ENCODE data around the gene GHRH.

The GHRH gene

GRCh38 chr20:37238935-37239451 lies 22.6 kb downstream of the GHRH start:
- ATAC-seq (ENCODE audit: low read depth): no peak
- Histone ChIP-seq H3K4me1 (ENCODE audit: insufficient read depth, poor library complexity, severe bottlenecking) (no peaks in the 10 kb centered on the region), H3K27me3 (ENCODE audit: insufficient read depth, poor library complexity, severe bottlenecking) (no peaks in the 10 kb centered on the region), H3K27ac (ENCODE audit: poor library complexity, severe bottlenecking) (no peak overlapping the region), H3K36me3 (ENCODE audit: low read depth) (peaks cover 97% of the 10 kb centered on the region), H3K9me3 (ENCODE audit: severe bottlenecking) (no peaks in the 10 kb centered on the region), H3K4me3 (ENCODE audit: severe bottlenecking) (no peak overlapping the region)
- TF ChIP-seq, protein P1, sequence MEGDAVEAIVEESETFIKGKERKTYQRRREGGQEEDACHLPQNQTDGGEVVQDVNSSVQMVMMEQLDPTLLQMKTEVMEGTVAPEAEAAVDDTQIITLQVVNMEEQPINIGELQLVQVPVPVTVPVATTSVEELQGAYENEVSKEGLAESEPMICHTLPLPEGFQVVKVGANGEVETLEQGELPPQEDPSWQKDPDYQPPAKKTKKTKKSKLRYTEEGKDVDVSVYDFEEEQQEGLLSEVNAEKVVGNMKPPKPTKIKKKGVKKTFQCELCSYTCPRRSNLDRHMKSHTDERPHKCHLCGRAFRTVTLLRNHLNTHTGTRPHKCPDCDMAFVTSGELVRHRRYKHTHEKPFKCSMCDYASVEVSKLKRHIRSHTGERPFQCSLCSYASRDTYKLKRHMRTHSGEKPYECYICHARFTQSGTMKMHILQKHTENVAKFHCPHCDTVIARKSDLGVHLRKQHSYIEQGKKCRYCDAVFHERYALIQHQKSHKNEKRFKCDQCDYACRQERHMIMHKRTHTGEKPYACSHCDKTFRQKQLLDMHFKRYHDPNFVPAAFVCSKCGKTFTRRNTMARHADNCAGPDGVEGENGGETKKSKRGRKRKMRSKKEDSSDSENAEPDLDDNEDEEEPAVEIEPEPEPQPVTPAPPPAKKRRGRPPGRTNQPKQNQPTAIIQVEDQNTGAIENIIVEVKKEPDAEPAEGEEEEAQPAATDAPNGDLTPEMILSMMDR (IDR thresholded peaks at IDR 0.05; ENCODE audit: poor library complexity, severe bottlenecking): no peak
- peak; percentile 45 for DNase-seq (ENCODE audit: low spot score)

DNA sequence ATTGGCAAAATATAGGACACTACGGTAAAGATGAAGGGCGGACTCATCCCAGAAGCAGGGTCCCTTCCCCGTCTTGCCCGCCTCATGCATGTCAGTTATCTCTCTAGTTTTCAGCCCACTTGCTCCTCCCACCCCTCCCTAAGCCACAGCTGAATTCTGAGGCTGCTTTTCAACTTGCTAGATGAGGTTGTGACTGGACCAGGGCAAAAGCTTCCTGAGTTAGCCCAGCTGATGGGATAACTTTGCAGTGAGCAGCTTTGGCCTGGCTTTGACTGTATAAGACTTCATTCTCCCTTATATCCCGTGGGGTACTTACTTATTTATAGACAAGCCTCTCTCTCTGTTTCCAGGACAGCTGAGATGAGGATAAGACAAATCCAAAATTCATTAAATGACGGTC lies 23.2 kb downstream of the GHRH start:
- Histone ChIP-seq H3K27ac (ENCODE audit: poor library complexity, severe bottlenecking) (no peak overlapping the region), H3K4me1 (ENCODE audit: insufficient read depth, poor library complexity, severe bottlenecking) (no peaks in the 10 kb centered on the region), H3K27me3 (ENCODE audit: insufficient read depth, poor library complexity, severe bottlenecking) (no peaks in the 10 kb centered on the region), H3K4me3 (ENCODE audit: severe bottlenecking) (no peak overlapping the region), H3K9me3 (ENCODE audit: severe bottlenecking) (no peaks in the 10 kb centered on the region), H3K36me3 (ENCODE audit: low read depth) (peaks cover 100% of the 10 kb centered on the region)
- DNase-seq (ENCODE audit: low spot score): peak; percentile 58
- ATAC-seq (ENCODE audit: low read depth): no peak
- TF ChIP-seq, protein P1 (IDR thresholded peaks at IDR 0.05; ENCODE audit: poor library complexity, severe bottlenecking): no peak

- no peaks in the 10 kb centered on the region for H3K9me3 ChIP-seq (ENCODE audit: severe bottlenecking)
- H3K27ac ChIP-seq (ENCODE audit: poor library complexity, severe bottlenecking): no peak overlapping the region
- peak; percentile 57 for DNase-seq (ENCODE audit: low spot score)
- no peak for ATAC-seq (ENCODE audit: low read depth)
- H3K4me1 ChIP-seq (ENCODE audit: insufficient read depth, poor library complexity, severe bottlenecking): no peaks in the 10 kb centered on the region
- H3K36me3 ChIP-seq (ENCODE audit: low read depth): peaks cover 100% of the 10 kb centered on the region
- no peak overlapping the region for H3K4me3 ChIP-seq (ENCODE audit: severe bottlenecking)
- no peaks in the 10 kb centered on the region for H3K27me3 ChIP-seq (ENCODE audit: insufficient read depth, poor library complexity, severe bottlenecking)
- TF ChIP-seq, protein P1 (IDR thresholded peaks at IDR 0.05; ENCODE audit: poor library complexity, severe bottlenecking): no peak
These were observed 24.0 kb downstream of the GHRH start for GRCh38 chr20:37237656-37238055.

- H3K27me3 ChIP-seq (ENCODE audit: insufficient read depth, poor library complexity, severe bottlenecking): no peaks in the 10 kb centered on the region
- TF ChIP-seq, protein P1 (IDR thresholded peaks at IDR 0.05; ENCODE audit: poor library complexity, severe bottlenecking): no peak
- ATAC-seq (ENCODE audit: low read depth) (no peak), DNase-seq (ENCODE audit: low spot score) (peak; percentile 65)
- H3K4me1 ChIP-seq (ENCODE audit: insufficient read depth, poor library complexity, severe bottlenecking): no peaks in the 10 kb centered on the region
- H3K4me3 ChIP-seq (ENCODE audit: severe bottlenecking): no peak overlapping the region
- H3K9me3 ChIP-seq (ENCODE audit: severe bottlenecking): no peaks in the 10 kb centered on the region
- H3K36me3 ChIP-seq (ENCODE audit: low read depth): peaks cover 100% of the 10 kb centered on the region
- H3K27ac ChIP-seq (ENCODE audit: poor library complexity, severe bottlenecking): no peak overlapping the region
These were observed 25.2 kb downstream of the GHRH start for GRCh38 chr20:37236462-37236861.

- TF ChIP-seq, protein P1 (IDR thresholded peaks at IDR 0.05; ENCODE audit: poor library complexity, severe bottlenecking): no peak
- Histone ChIP-seq H3K4me3 (ENCODE audit: severe bottlenecking) (no peak overlapping the region), H3K9me3 (ENCODE audit: severe bottlenecking) (no peaks in the 10 kb centered on the region), H3K36me3 (ENCODE audit: low read depth) (peaks cover 100% of the 10 kb centered on the region), H3K27ac (ENCODE audit: poor library complexity, severe bottlenecking) (no peak overlapping the region), H3K4me1 (ENCODE audit: insufficient read depth, poor library complexity, severe bottlenecking) (no peaks in the 10 kb centered on the region), H3K27me3 (ENCODE audit: insufficient read depth, poor library complexity, severe bottlenecking) (no peaks in the 10 kb centered on the region)
- DNase-seq (ENCODE audit: low spot score) (peak; percentile 26), ATAC-seq (ENCODE audit: low read depth) (no peak)
These were observed 26.5 kb downstream of the GHRH start for GRCh38 chr20:37235065-37235464.
